Suprapubic skin (tissue), 4 donors: ENCODE results near the gene STN1.

ENCODE experiments used
- CTCF ChIP-seq, 2 donors: fragments of 200-600 bp in 1 of 2; fragments of 450-650 bp in 1 of 2; sonication (generic) in 1 of 2; IDR thresholded peaks; one replicate each; pipeline ENCODE4 v1.5.1; 2016 to 2019; ENCODE audit warnings: antibody characterized with exemption in 2 of 2, mild to moderate bottlenecking in 1 of 2, moderate library complexity in 1 of 2
- POLR2A ChIP-seq, 2 donors: fragments of 450-650 bp; IDR thresholded peaks; one replicate each; pipeline ENCODE4 v1.6.1; 2017; ENCODE audit warnings: antibody characterized with exemption in 2 of 2, mild to moderate bottlenecking in 2 of 2, moderate library complexity in 2 of 2
- POLR2AphosphoS5 ChIP-seq, 3 donors: sonication (generic); formaldehyde crosslinking; IDR thresholded peaks; one replicate each; pipeline ENCODE4 v1.6.1; 2017; ENCODE audit warnings: antibody characterized with exemption in 3 of 3

GRCh38 chr10:103838862-103839518, 79.0 kb downstream of the STN1 start:
- no peak for TF ChIP-seq CTCF (IDR thresholded peaks at IDR 0.05)
- no peak for TF ChIP-seq POLR2A (IDR thresholded peaks at IDR 0.05)
- TF ChIP-seq POLR2AphosphoS5 (IDR thresholded peaks at IDR 0.05), result no peak
